ENCODE results near the gene OR6C68. TPM values are rescaled to one million over a fixed set of nuclear protein-coding genes. Genes with fewer than 3 reads are reported as not detected.

The OR6C68 gene
- total RNA-seq (2022; extraction: Qiagen RNA extraction) = not detected in 5 replicates

DNA sequence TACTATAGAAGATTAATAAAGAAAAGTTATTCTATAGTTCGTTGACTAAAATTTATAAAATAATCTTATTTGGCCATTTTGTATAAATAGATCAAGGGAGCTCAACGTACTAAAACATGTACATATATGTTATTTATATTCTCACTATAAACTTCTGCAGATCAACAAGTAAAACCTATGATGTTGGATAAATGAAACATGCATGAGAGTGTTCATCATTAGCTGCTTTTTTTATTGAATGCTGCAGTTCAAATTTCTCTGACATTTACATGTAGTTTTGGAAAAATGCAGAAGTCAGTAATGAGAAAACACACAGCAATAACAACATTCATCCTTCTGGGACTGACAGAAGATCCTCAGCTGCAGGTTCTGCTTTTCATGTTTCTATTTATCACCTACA is at the start of gene OR6C68:
Gene OR6C68 (plus strand): TSS at position 301 of the 400 bp plus-strand sequence. CDS start 0 bp downstream, at position 301.

DNA sequence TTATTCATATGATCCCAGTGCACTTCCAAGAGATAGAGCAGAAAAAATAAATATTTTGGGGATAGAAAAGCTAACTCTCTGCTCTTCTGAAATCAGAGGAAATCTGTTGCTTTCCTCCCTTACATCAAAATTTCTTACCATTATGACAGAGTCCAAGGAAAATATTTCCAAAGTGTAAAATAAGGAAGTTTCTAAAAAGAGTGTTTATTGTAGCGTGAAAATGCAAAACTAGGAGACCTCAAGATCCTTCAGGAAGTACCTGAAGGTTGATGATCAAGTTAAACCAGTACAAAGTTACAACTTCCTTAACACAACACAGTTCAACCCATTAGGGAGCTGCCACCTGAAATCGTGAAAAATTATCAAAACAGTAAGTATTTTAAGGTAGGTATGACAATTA is 48.4 kb upstream of the OR6C68 start, which contains the start of gene OR6C2:
Gene OR6C2 (plus strand): TSS at position 301 of the 400 bp plus-strand sequence. CDS start 8,138 bp downstream, outside the sequence.

DNA sequence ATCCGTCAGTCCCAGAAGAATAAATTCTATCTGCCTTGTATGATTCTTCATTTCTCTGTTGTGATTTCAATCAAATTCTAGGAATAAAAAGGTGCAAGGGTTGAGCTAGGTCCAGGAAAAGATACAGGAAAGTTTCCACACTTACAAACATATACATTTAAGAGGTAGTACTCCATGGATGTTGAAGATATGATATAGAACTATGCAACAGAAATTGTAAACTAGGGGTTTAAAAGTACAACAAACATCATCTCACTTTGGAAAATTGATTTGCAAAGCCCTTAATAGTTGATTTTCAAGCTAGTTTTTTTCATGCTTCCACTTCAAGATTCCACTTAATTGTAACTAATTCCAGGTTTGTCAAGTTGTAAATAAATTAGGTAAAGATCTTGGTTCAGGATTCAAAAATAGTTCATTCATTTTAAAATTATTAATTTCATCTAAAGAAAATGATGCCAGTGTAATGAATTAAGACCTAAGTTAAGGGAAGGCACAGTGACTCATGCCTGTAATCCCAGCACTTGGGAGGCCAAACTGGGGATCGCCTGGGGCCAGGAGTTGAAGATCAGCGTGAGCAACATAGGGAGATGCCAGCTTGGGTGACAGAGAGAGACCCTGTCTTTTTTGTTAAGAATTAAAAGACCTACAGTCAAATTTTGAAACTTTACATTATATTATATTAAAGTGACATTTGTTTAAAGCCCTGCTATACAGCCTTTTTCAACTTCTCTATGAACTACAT is 21.9 kb upstream of the OR6C68 start, which contains the start of gene OR6C70:
Gene OR6C70 (minus strand): TSS at position 51 of the 742 bp plus-strand sequence. CDS start 0 bp downstream, at position 51.

Other genes starting within 250 kb of the OR6C68 start
- not detected in 5 replicates for gene OR6C74, start 247.8 kb upstream of the OR6C68 start, total RNA-seq (2022; extraction: Qiagen RNA extraction)
- gene OR6C6, start 195.8 kb upstream of the OR6C68 start, total RNA-seq (2022; extraction: Qiagen RNA extraction) = not detected in 5 replicates
- not detected in 5 replicates for gene OR6C1, start 178.0 kb upstream of the OR6C68 start, total RNA-seq (2022; extraction: Qiagen RNA extraction)
- gene OR6C3, start 161.6 kb upstream of the OR6C68 start, total RNA-seq (2022; extraction: Qiagen RNA extraction) = not detected in 5 replicates
- not detected in 5 replicates for gene OR6C75, start 129.4 kb upstream of the OR6C68 start, total RNA-seq (2022; extraction: Qiagen RNA extraction)
- not detected in 5 replicates for gene OR6C65, start 91.8 kb upstream of the OR6C68 start, total RNA-seq (2022; extraction: Qiagen RNA extraction)
- not detected in 5 replicates for gene OR6C76, start 66.1 kb upstream of the OR6C68 start, total RNA-seq (2022; extraction: Qiagen RNA extraction)
- gene OR6C2, start 48.3 kb upstream of the OR6C68 start, total RNA-seq (2022; extraction: Qiagen RNA extraction) = not detected in 5 replicates
- gene OR6C70, start 22.2 kb upstream of the OR6C68 start, total RNA-seq (2022; extraction: Qiagen RNA extraction) = not detected in 5 replicates
- not detected in 5 replicates for gene OR6C4, start 57.2 kb downstream of the OR6C68 start, total RNA-seq (2022; extraction: Qiagen RNA extraction)
- gene OR2AP1, start 80.1 kb downstream of the OR6C68 start, total RNA-seq (2022; extraction: Qiagen RNA extraction) = not detected in 5 replicates
- not detected in 5 replicates for gene OR10P1, start 144.5 kb downstream of the OR6C68 start, total RNA-seq (2022; extraction: Qiagen RNA extraction)
- 1.0 to 1.5 TPM (median 1.3 TPM) in 5 replicates for gene ITGA7, start 215.5 kb downstream of the OR6C68 start, total RNA-seq (2022; extraction: Qiagen RNA extraction)
- 122 to 154 TPM (median 152 TPM) in 5 replicates for gene BLOC1S1, start 223.7 kb downstream of the OR6C68 start, total RNA-seq (2022; extraction: Qiagen RNA extraction)
- 1.9 to 2.9 TPM (median 2.2 TPM) in 5 replicates for gene RDH5, start 228.0 kb downstream of the OR6C68 start, total RNA-seq (2022; extraction: Qiagen RNA extraction)
- 670 to 749 TPM (median 714 TPM) in 5 replicates for gene CD63, start 236.6 kb downstream of the OR6C68 start, total RNA-seq (2022; extraction: Qiagen RNA extraction)

Data from A549 treated with CORT108297 at 1 μM for 4 hours (cell line).